Activated naive CD4-positive, alpha-beta T cell treated with anti-CD3 and anti-CD28 coated beads for 36 hours (primary cell): ENCODE measurements around the gene MOV10L1. TPM values are rescaled to one million over a fixed set of nuclear protein-coding genes. Genes with fewer than 3 reads are reported as not detected.
"Not testable (repeated sequence)": the region's sequence is repeated elsewhere in the genome, so short reads cannot be mapped to it uniquely, and the experiment has no call there.

Experiments used
- CTCF ChIA-PET: fragments of 350-600 bp; sonication (Branson Sonifier 250); formaldehyde crosslinking; loops from one replicate; lab custom pipeline; 2021; ENCODE audit warnings: antibody characterized with exemption; lab: Charles Lee
- DNase-seq: peaks from one replicate; pipeline ENCODE4 v3.0.0-alpha.2; 2020
- H3K27ac Mint-ChIP-seq: one replicate; pipeline ENCODE4 v1.8.0; 2021; ENCODE audit warnings: mild to moderate bottlenecking, mixed read lengths
- H3K27me3 Mint-ChIP-seq: one replicate; pipeline ENCODE4 v1.8.0; 2021; ENCODE audit warnings: low read depth, mixed read lengths
- H3K36me3 Mint-ChIP-seq: one replicate; pipeline ENCODE4 v1.8.0; 2021; ENCODE audit warnings: low read depth, mixed read lengths
- H3K4me1 Mint-ChIP-seq: one replicate; pipeline ENCODE4 v1.8.0; 2021; ENCODE audit warnings: low read depth, mixed read lengths
- H3K4me3 Mint-ChIP-seq: one replicate; pipeline ENCODE4 v1.8.0; 2021; ENCODE audit warnings: mild to moderate bottlenecking, moderate library complexity, mixed read lengths
- H3K9me3 Mint-ChIP-seq: one replicate; pipeline ENCODE4 v1.8.0; 2021; ENCODE audit warnings: mixed read lengths
- intact Hi-C: fragments of 100-400 bp; cut with micrococcal nuclease; formaldehyde crosslinking; loops from one replicate; pipeline ENCODE4 v1.15.1; 2023
- total RNA-seq, 2 experiments: library from RNA; stranded (reverse); gene quantifications; one replicate each; pipeline ENCODE4 v1.2.3, GENCODE V29; 2021

The MOV10L1 gene
- total RNA-seq, 2 experiments from 2014 or later, result not detected

DNA sequence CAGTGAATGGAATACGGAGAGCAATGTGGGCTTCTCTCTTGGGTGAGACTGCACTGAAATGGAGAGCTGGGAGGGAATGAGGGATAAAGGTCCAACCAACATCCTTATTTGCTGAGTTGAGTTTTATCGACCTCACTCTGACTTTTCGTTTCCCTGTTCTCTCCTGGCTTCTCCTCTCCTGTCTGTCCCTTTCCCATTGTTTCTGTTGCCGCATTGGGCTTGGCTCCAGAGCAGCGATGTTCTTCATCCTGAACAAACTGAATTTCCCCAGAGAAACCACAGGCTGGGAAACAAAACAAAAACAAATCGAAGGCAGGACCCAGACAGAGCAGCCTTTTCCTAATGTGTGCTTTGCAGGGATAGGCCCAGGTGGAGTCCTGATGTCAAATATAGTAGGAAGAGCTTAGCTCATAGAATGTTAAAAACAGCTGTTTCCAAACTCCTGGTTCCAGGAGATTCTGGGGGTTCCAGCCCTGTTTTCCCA, 30.0 kb downstream of the MOV10L1 start:
- H3K4me1 Mint-ChIP-seq, result no peaks in the 10 kb centered on the region
- CTCF ChIA-PET, result interaction anchor here (0.9 kb wide), 1 partner anchor 10 kb away, joined by 3 read pairs; no protein-coding TSS in a partner anchor
- no peak for DNase-seq
- H3K4me3 Mint-ChIP-seq, result no peak overlapping the region
- intact Hi-C loops, result no loop called here
- H3K27ac Mint-ChIP-seq, result no peak overlapping the region
- peaks cover 2% of the 10 kb centered on the region for H3K36me3 Mint-ChIP-seq
- H3K9me3 Mint-ChIP-seq, result peaks cover 15% of the 10 kb centered on the region
- H3K27me3 Mint-ChIP-seq, result peaks cover 5% of the 10 kb centered on the region

- Mint-ChIP-seq H3K36me3 (peaks cover 2% of the 10 kb centered on the region), H3K27me3 (peaks cover 5% of the 10 kb centered on the region), H3K4me3 (no peak overlapping the region), H3K9me3 (peaks cover 15% of the 10 kb centered on the region), H3K27ac (no peak overlapping the region), H3K4me1 (no peaks in the 10 kb centered on the region)
- intact Hi-C loops, result no loop called here
- CTCF ChIA-PET, result no interaction called here
- DNase-seq, result no peak
Measured at GRCh38 chr22:50121202-50121740, 31.5 kb downstream of the MOV10L1 start.

- Mint-ChIP-seq H3K27ac (no peak overlapping the region), H3K4me1 (no peaks in the 10 kb centered on the region), H3K9me3 (peaks cover 15% of the 10 kb centered on the region), H3K27me3 (peaks cover 5% of the 10 kb centered on the region), H3K4me3 (no peak overlapping the region), H3K36me3 (peaks cover 2% of the 10 kb centered on the region)
- no peak for DNase-seq
- CTCF ChIA-PET, result no interaction called here
- intact Hi-C loops, result no loop called here
Measured at GRCh38 chr22:50123119-50123518, 33.3 kb downstream of the MOV10L1 start.

DNA sequence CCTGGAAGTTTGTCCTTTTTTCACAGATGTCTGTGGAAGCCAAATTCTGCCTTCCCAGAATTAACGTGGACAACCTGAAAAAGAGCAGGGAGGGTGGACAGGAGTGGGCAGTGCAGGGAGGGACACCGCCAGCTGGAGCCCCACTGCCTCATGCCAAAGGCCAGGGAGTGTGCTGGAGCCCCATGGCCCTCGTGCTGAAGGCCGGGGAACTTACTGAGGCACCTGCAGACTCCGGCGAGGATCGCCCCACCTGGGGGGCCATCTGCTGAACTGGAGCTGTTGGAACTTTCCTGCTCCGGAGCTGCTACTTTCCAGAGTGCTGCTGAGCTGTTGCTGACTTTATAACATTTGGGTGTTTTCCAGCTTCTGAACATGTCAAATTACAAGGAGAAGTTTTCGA, 35.2 kb downstream of the MOV10L1 start:
- peaks cover 2% of the 10 kb centered on the region for H3K36me3 Mint-ChIP-seq
- intact Hi-C loops, result no loop called here
- no peak for DNase-seq
- H3K9me3 Mint-ChIP-seq, result peaks cover 15% of the 10 kb centered on the region
- H3K27me3 Mint-ChIP-seq, result peaks cover 5% of the 10 kb centered on the region
- H3K4me1 Mint-ChIP-seq, result no peaks in the 10 kb centered on the region
- H3K27ac Mint-ChIP-seq, result no peak overlapping the region
- no peak overlapping the region for H3K4me3 Mint-ChIP-seq
- CTCF ChIA-PET, result no interaction called here

- CTCF ChIA-PET, result interaction anchor here (1.0 kb wide), 1 partner anchor 9 kb away, joined by 3 read pairs; no protein-coding TSS in a partner anchor
- intact Hi-C loops, result no loop called here
- H3K27ac Mint-ChIP-seq, result no peak overlapping the region
- no peaks in the 10 kb centered on the region for H3K4me1 Mint-ChIP-seq
- no peak for DNase-seq
- peaks cover 10% of the 10 kb centered on the region for H3K27me3 Mint-ChIP-seq
- no peak overlapping the region for H3K4me3 Mint-ChIP-seq
- H3K36me3 Mint-ChIP-seq, result no peaks in the 10 kb centered on the region
- peaks cover 3% of the 10 kb centered on the region for H3K9me3 Mint-ChIP-seq
Measured at GRCh38 chr22:50129121-50129736, 39.4 kb downstream of the MOV10L1 start.

DNA sequence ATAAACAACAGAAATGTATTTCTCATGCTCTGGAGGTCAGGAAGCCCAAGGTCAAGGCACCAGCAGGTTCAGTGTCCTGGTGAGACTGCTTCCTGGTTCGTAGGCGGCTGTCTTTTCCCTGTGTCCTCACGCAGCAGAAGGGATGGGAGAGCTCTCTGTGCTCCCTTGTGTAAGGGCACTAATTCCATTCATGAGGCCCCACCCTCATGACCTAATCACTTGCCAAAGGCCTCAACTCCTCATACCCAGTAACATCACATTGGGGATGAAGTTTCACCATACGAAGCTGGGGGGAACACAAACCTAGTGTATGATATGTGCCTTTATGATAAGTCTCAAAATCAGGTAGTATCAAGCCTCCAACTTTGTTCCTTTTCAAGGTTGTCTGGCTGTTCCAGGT, 42.1 kb downstream of the MOV10L1 start:
- CTCF ChIA-PET, result no interaction called here
- H3K9me3 Mint-ChIP-seq, result no peaks in the 10 kb centered on the region
- H3K27ac Mint-ChIP-seq, result no peak overlapping the region
- no peak overlapping the region for H3K4me3 Mint-ChIP-seq
- intact Hi-C loops, result no loop called here
- no peaks in the 10 kb centered on the region for H3K36me3 Mint-ChIP-seq
- DNase-seq, result no peak
- H3K27me3 Mint-ChIP-seq, result peaks cover 16% of the 10 kb centered on the region
- no peaks in the 10 kb centered on the region for H3K4me1 Mint-ChIP-seq

- Mint-ChIP-seq H3K4me1 (no peaks in the 10 kb centered on the region), H3K36me3 (no peaks in the 10 kb centered on the region), H3K27me3 (peaks cover 16% of the 10 kb centered on the region), H3K9me3 (no peaks in the 10 kb centered on the region), H3K4me3 (no peak overlapping the region), H3K27ac (no peak overlapping the region)
- CTCF ChIA-PET, result no interaction called here
- no peak for DNase-seq
- intact Hi-C loops, result no loop called here
Measured at GRCh38 chr22:50134481-50134880, 44.7 kb downstream of the MOV10L1 start.

DNA sequence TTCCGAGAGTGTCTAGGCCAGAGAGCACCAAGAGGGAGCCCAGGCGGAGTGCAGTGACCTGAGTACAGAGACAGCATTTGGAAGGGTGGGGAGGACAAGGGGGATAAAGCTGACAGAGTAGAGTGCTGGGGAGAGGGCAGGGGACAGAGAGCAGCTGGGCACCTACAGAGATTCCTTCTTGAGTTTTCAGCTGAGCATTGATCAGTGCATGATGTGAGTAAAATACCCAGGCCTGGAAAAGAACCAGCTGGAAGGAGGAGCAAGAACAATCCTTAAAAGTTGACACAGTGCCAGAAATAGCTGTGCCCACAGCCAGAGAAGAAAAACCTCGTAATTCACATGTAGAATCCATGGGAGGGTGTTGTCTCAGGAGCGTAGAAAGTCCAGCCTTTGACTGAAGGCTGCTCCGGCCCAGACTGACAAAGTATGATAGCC, 46.8 kb downstream of the MOV10L1 start:
- no peak overlapping the region for H3K27ac Mint-ChIP-seq
- no peak for DNase-seq

DNA sequence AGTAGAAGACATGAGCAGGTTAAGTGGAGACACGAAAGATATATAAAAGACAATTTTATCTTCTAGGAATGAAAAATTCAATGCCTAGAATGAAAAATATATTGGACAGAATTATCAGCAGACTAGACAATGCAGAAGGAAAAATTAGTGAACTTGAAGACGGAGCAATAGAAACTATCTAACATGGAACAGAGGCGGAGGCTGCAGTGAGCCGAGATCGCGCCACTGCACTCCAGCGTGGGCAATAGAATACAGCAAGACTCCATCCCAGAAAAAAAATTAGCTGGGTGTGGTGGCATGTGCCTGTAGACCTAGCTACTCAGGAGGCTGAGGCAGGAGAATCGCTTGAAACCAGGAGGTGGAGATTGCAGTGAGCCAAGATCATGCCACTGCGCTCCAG, 47.5 kb downstream of the MOV10L1 start:
- intact Hi-C loops, H3K27ac Mint-ChIP-seq, DNase-seq, H3K27me3 Mint-ChIP-seq, CTCF ChIA-PET, H3K36me3 Mint-ChIP-seq, H3K9me3 Mint-ChIP-seq, H3K4me3 Mint-ChIP-seq, H3K4me1 Mint-ChIP-seq: not testable (repeated sequence)

More for the DNA sequence above, 46.8 kb downstream of the MOV10L1 start:
- CTCF ChIA-PET, result no interaction called here
- H3K36me3 Mint-ChIP-seq, result no peaks in the 10 kb centered on the region
- H3K4me1 Mint-ChIP-seq, result no peaks in the 10 kb centered on the region
- H3K9me3 Mint-ChIP-seq, result no peaks in the 10 kb centered on the region
- intact Hi-C loops, result no loop called here
- no peak overlapping the region for H3K4me3 Mint-ChIP-seq
- H3K27me3 Mint-ChIP-seq, result peaks cover 9% of the 10 kb centered on the region

GRCh38 chr22:50138041-50138440, 48.2 kb downstream of the MOV10L1 start:
- Mint-ChIP-seq H3K4me1 (no peaks in the 10 kb centered on the region), H3K4me3 (no peak overlapping the region), H3K27me3 (peaks cover 6% of the 10 kb centered on the region), H3K36me3 (no peaks in the 10 kb centered on the region), H3K9me3 (no peaks in the 10 kb centered on the region), H3K27ac (no peak overlapping the region)
- intact Hi-C loops, result no loop called here
- CTCF ChIA-PET, result no interaction called here
- no peak for DNase-seq

- no peak overlapping the region for H3K27ac Mint-ChIP-seq
- intact Hi-C loops, result no loop called here
- CTCF ChIA-PET, result no interaction called here
Measured at GRCh38 chr22:50138988-50139387, 49.2 kb downstream of the MOV10L1 start.

GRCh38 chr22:50139843-50140415, 50.1 kb downstream of the MOV10L1 start:
- H3K36me3 Mint-ChIP-seq, result no peaks in the 10 kb centered on the region
- H3K27me3 Mint-ChIP-seq, result peaks cover 2% of the 10 kb centered on the region
- H3K4me1 Mint-ChIP-seq, result no peaks in the 10 kb centered on the region
- no peak overlapping the region for H3K27ac Mint-ChIP-seq
- no peaks in the 10 kb centered on the region for H3K9me3 Mint-ChIP-seq
- no peak for DNase-seq
- CTCF ChIA-PET, result interaction anchor here (0.6 to 1.1 kb wide), 2 partner anchors 7 to 9 kb away, joined by 3 to 5 read pairs; no protein-coding TSS in a partner anchor
- H3K4me3 Mint-ChIP-seq, result no peak overlapping the region
- intact Hi-C loops, result no loop called here

More at GRCh38 chr22:50138988-50139387, 49.2 kb downstream of the MOV10L1 start:
- H3K4me1 Mint-ChIP-seq, result no peaks in the 10 kb centered on the region
- no peak overlapping the region for H3K4me3 Mint-ChIP-seq
- DNase-seq, result no peak
- H3K27me3 Mint-ChIP-seq, result peaks cover 6% of the 10 kb centered on the region
- no peaks in the 10 kb centered on the region for H3K36me3 Mint-ChIP-seq
- H3K9me3 Mint-ChIP-seq, result no peaks in the 10 kb centered on the region
